K562 (cell line): ENCODE results near the gene SLIT1. TPM values are rescaled to one million over a fixed set of nuclear protein-coding genes. Genes with fewer than 3 reads are reported as not detected.

ENCODE experiments used
- BACH1 ChIP-seq: fragments of 200-800 bp; sonication (Bioruptor generic); IDR thresholded peaks from 2 replicates; pipeline ENCODE4 v1.6.1; 2016; ENCODE audit warnings: missing genetic modification characterization, missing compliant biosample characterization
- CBFA2T2 ChIP-seq: fragments of 450-650 bp; conservative IDR thresholded peaks from 2 replicates; pipeline ENCODE4 v1.6.1; 2017; ENCODE audit warnings: mild to moderate bottlenecking
- CHD4 ChIP-seq: fragments of 200-600 bp; sonication (generic); IDR thresholded peaks from 3 replicates; pipeline ENCODE4 v1.6.1; 2012; ENCODE audit warnings: low read depth, mild to moderate bottlenecking, mixed read lengths, low read length, inconsistent platforms; ENCODE audit not compliant: insufficient read depth, insufficient replicate concordance, poor library complexity, severe bottlenecking
- MAFK ChIP-seq: IDR thresholded peaks from 2 replicates; pipeline ENCODE4 v1.6.1; 2011; ENCODE audit warnings: low read length, improper control_type of control experiment
- PYGO2 ChIP-seq: fragments of 450-650 bp; IDR thresholded peaks from 2 replicates; pipeline ENCODE4 v1.6.1; 2016; ENCODE audit warnings: mild to moderate bottlenecking, missing genetic modification characterization, moderate library complexity, missing compliant biosample characterization
- SRF ChIP-seq, 2 experiments: fragments of 250-450, 450-650 bp in 1 of 2; sonication (Bioruptor Pico) in 1 of 2; sonication (generic) in 1 of 2; formaldehyde crosslinking; IDR thresholded peaks; 2 replicates each; pipeline versions ENCODE4 v1.5.0 to v1.5.1; 2020 to 2022; ENCODE audit warnings: mild to moderate bottlenecking in 1 of 2, missing genetic modification reagents in 1 of 2
- TEAD4 ChIP-seq, 2 experiments: sonication (generic) in 1 of 2; formaldehyde crosslinking in 1 of 2; IDR thresholded peaks; 2 replicates each; pipeline versions ENCODE4 v1.6.1 to v1.8.0; 2012 to 2022; ENCODE audit warnings: borderline replicate concordance in 1 of 2, inconsistent platforms in 1 of 2, low read length in 1 of 2, mild to moderate bottlenecking in 1 of 2, missing genetic modification reagents in 1 of 2
- ZFP30 ChIP-seq: fragments of 250-450 bp; sonication (Bioruptor Pico); IDR thresholded peaks from 2 replicates; pipeline ENCODE4 v1.8.0; 2022; ENCODE audit warnings: moderate library complexity, mild to moderate bottlenecking, inconsistent platforms, borderline replicate concordance
- ZNF274 ChIP-seq: IDR thresholded peaks from 2 replicates; pipeline ENCODE4 v1.6.1; 2011; ENCODE audit warnings: low read depth, mild to moderate bottlenecking, low read length, moderate library complexity, borderline replicate concordance
- ZNF311 ChIP-seq: fragments of 250-450 bp; sonication (Bioruptor Pico); IDR thresholded peaks from 2 replicates; pipeline ENCODE4 v1.4.0; 2020; ENCODE audit warnings: mild to moderate bottlenecking, moderate library complexity
- ZNF583 ChIP-seq: fragments of 250-450 bp; sonication (Bioruptor Pico); IDR thresholded peaks from 2 replicates; pipeline ENCODE4 v1.4.0; 2020
- polyA plus RNA-seq, 8 experiments: library from polyadenylated mRNA; depleted of rRNA in 4 of 8; stranded (reverse) in 5 of 8; unstranded in 3 of 8; fragments of >200 nt; fragmentation: Nextera tagmentation in 2 of 8; fragmentation: Illumina TruSeq in 1 of 8; extraction: Ambion mirVana in 2 of 8; extraction: Trizol in 1 of 8; gene quantifications; 2 replicates each; pipeline versions ENCODE4 v1.2.1 to v1.2.3, GENCODE V29; 2011 to 2014; ENCODE audit warnings: inconsistent platforms in 1 of 8, missing spikeins in 1 of 8
- total RNA-seq, 7 experiments: library from RNA; depleted of rRNA in 6 of 7; stranded (reverse); fragments of >200 nt in 6 of 7; fragmentation: Illumina TruSeq in 2 of 7; extraction: Trizol in 2 of 7; gene quantifications; 2 replicates each; pipeline versions ENCODE4 v1.2.1 to v1.2.3, GENCODE V29; 2011 to 2021; ENCODE audit warnings: low replicate concordance in 1 of 7
- TF ChIP-seq, protein P1 (sequence below): fragments of 200-400 bp; formaldehyde crosslinking; IDR thresholded peaks from 2 replicates; pipeline ENCODE4 v1.6.1; 2017; ENCODE audit warnings: mild to moderate bottlenecking, low read depth, low read length, moderate library complexity
- TF ChIP-seq, protein P2 (sequence below): fragments of 250-450 bp; sonication (Bioruptor Pico); IDR thresholded peaks from 2 replicates; pipeline ENCODE4 v1.5.1; 2021; ENCODE audit warnings: mild to moderate bottlenecking
- TF ChIP-seq, protein P3 (sequence below), 2 experiments: fragments of 450-650 bp in 1 of 2; IDR thresholded peaks; 2 replicates each; pipeline ENCODE4 v1.6.1; 2011 to 2017; ENCODE audit warnings: low read depth in 2 of 2, antibody characterized with exemption in 1 of 2, borderline replicate concordance in 1 of 2, low read length in 1 of 2, mild to moderate bottlenecking in 1 of 2, mixed read lengths in 1 of 2; ENCODE audit not compliant: control insufficient read depth in 1 of 2
- TF ChIP-seq, protein P4 (sequence below): sonication (generic); formaldehyde crosslinking; IDR thresholded peaks from 2 replicates; pipeline ENCODE4 v1.8.0; 2023; ENCODE audit warnings: mild to moderate bottlenecking, missing genetic modification reagents

SLIT1 gene
- total and polyA plus RNA-seq, 9 of the 15 experiments (the other 6 are each of a cell fraction or from before 2014, with no cell fraction given): 0.01 to 0.11 (median 0.04) TPM; not detected in 3

DNA sequence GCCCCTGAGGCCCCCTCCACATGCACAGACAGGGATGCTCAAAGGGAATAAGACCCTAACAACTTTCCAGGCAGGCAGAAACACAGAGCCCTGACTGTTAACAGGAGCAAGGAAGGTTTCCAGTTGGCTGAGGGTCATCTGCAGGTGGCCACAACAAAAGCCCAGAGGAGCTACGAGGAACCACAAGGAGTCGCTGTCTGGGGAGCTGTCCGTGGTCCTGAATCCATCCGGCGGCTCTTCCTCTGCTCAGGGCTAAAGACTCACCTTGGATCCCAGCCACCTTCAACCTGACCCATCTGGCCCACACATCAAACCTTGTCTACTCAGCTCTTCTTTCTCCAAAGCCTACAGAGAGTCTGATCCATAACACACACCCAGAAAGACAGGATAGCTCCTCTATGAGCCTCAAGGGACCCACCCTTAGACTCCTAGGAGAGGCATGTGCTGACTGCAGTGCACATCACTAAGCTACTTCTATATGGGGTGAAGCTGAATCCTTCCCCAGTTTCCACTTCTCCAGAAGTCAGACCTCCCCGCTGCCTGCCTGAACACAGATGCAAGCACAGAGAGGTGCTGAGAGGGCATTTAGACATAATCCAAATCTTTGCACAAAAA is 104.0 kb downstream of the SLIT1 start (continued):
- TF ChIP-seq PYGO2 (no peak), MAFK (no peak), ZFP30 (CRISPR knock-in tag) (no peak), BACH1 (tag) (no peak), TEAD4 (IDR thresholded peaks at IDR 0.05; ENCODE audit: low read length) (no peak), TEAD4 (CRISPR knock-in tag; IDR thresholded peaks at IDR 0.05; ENCODE audit: borderline replicate concordance) (0 out of 2 replicates have a peak, but pooled peaks have one; percentile 30), SRF (CRISPR knock-in tag; IDR thresholded peaks at IDR 0.05) (peak in 1 of 2 experiments; percentile 76; a peak in 2 of 4 replicates), ZNF583 (CRISPR knock-in tag) (no peak), ZNF274 (no peak), CBFA2T2 (no peak), ZNF311 (CRISPR knock-in tag) (no peak), CHD4 (no peak)
- TF ChIP-seq, protein P1, sequence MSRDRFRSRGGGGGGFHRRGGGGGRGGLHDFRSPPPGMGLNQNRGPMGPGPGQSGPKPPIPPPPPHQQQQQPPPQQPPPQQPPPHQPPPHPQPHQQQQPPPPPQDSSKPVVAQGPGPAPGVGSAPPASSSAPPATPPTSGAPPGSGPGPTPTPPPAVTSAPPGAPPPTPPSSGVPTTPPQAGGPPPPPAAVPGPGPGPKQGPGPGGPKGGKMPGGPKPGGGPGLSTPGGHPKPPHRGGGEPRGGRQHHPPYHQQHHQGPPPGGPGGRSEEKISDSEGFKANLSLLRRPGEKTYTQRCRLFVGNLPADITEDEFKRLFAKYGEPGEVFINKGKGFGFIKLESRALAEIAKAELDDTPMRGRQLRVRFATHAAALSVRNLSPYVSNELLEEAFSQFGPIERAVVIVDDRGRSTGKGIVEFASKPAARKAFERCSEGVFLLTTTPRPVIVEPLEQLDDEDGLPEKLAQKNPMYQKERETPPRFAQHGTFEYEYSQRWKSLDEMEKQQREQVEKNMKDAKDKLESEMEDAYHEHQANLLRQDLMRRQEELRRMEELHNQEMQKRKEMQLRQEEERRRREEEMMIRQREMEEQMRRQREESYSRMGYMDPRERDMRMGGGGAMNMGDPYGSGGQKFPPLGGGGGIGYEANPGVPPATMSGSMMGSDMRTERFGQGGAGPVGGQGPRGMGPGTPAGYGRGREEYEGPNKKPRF: no peak
- TF ChIP-seq, protein P2, sequence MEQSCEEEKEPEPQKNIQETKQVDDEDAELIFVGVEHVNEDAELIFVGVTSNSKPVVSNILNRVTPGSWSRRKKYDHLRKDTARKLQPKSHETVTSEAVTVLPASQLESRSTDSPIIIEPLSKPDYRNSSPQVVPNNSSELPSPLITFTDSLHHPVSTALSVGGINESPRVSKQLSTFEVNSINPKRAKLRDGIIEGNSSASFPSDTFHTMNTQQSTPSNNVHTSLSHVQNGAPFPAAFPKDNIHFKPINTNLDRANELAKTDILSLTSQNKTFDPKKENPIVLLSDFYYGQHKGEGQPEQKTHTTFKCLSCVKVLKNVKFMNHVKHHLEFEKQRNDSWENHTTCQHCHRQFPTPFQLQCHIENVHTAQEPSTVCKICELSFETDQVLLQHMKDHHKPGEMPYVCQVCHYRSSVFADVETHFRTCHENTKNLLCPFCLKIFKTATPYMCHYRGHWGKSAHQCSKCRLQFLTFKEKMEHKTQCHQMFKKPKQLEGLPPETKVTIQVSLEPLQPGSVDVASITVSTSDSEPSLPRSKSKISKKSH (CRISPR knock-in tag): no peak
- TF ChIP-seq, protein P3, sequence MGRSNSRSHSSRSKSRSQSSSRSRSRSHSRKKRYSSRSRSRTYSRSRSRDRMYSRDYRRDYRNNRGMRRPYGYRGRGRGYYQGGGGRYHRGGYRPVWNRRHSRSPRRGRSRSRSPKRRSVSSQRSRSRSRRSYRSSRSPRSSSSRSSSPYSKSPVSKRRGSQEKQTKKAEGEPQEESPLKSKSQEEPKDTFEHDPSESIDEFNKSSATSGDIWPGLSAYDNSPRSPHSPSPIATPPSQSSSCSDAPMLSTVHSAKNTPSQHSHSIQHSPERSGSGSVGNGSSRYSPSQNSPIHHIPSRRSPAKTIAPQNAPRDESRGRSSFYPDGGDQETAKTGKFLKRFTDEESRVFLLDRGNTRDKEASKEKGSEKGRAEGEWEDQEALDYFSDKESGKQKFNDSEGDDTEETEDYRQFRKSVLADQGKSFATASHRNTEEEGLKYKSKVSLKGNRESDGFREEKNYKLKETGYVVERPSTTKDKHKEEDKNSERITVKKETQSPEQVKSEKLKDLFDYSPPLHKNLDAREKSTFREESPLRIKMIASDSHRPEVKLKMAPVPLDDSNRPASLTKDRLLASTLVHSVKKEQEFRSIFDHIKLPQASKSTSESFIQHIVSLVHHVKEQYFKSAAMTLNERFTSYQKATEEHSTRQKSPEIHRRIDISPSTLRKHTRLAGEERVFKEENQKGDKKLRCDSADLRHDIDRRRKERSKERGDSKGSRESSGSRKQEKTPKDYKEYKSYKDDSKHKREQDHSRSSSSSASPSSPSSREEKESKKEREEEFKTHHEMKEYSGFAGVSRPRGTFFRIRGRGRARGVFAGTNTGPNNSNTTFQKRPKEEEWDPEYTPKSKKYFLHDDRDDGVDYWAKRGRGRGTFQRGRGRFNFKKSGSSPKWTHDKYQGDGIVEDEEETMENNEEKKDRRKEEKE (IDR thresholded peaks at IDR 0.05; ENCODE audit: borderline replicate concordance in 1 of 2, control insufficient read depth in 1 of 2, low read depth in 2 of 2, low read length in 1 of 2): no peak
- TF ChIP-seq, protein P4, sequence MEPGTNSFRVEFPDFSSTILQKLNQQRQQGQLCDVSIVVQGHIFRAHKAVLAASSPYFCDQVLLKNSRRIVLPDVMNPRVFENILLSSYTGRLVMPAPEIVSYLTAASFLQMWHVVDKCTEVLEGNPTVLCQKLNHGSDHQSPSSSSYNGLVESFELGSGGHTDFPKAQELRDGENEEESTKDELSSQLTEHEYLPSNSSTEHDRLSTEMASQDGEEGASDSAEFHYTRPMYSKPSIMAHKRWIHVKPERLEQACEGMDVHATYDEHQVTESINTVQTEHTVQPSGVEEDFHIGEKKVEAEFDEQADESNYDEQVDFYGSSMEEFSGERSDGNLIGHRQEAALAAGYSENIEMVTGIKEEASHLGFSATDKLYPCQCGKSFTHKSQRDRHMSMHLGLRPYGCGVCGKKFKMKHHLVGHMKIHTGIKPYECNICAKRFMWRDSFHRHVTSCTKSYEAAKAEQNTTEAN (CRISPR knock-in tag): 0 out of 2 replicates have a peak, but pooled peaks have one; percentile 49
